ENCODE data around the gene KLHL29.

DNA sequence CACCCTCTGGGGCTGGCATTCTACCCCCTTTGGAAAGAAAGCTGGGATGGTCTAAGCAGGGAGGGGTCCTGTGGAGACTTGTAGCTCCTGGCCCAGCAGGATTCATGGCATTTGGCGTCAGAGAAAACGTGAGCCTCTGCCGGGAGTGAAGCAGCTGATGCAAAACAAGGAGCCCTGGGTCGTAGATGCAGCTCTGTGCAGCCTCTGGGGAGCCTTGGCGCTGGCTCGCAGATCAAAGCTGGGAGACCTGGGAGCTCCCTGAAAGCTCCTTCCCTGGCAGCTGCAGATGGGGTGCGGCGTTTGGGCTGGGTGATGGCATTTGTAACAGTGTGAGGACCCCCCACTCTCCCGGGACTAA, 148.3 kb downstream of the KLHL29 start:
- no peak for TF ChIP-seq CTCF (IDR thresholded peaks at IDR 0.05; ENCODE audit: borderline replicate concordance, extremely low read depth, low read length, poor library complexity, severe bottlenecking)
- TF ChIP-seq EZH2 (IDR thresholded peaks at IDR 0.05; ENCODE audit: borderline replicate concordance, low read depth, low read length, severe bottlenecking), result no peak

Measured in DND-41 (cell line).